Activated CD4-positive, alpha-beta T cell treated with anti-CD3 and anti-CD28 coated beads, Interleukin-2, amount 10 ng/mL, durations not matched to agents 24 days and 14 days (primary cell): ENCODE data around the gene IFI27L1. TPM values are rescaled to one million over a fixed set of nuclear protein-coding genes. Genes with fewer than 3 reads are reported as not detected.

ENCODE experiments used
- DNase-seq: peaks from one replicate; pipeline ENCODE4 v3.0.0; 2022
- H3K27ac Mint-ChIP-seq: one replicate; pipeline ENCODE4 v1.8.0; 2022; ENCODE audit warnings: mild to moderate bottlenecking, mixed read lengths
- H3K27me3 Mint-ChIP-seq: one replicate; pipeline ENCODE4 v1.8.0; 2022; ENCODE audit warnings: mixed read lengths
- H3K36me3 Mint-ChIP-seq: one replicate; pipeline ENCODE4 v1.8.0; 2022; ENCODE audit warnings: low read depth, mild to moderate bottlenecking, mixed read lengths
- H3K4me1 Mint-ChIP-seq: one replicate; pipeline ENCODE4 v1.8.0; 2021; ENCODE audit warnings: mixed read lengths
- H3K4me3 Mint-ChIP-seq: one replicate; pipeline ENCODE4 v1.8.0; 2022; ENCODE audit warnings: mild to moderate bottlenecking, moderate library complexity, mixed read lengths
- H3K9me3 Mint-ChIP-seq: one replicate; pipeline ENCODE4 v1.8.0; 2021; ENCODE audit warnings: mixed read lengths
- intact Hi-C: fragments of 100-400 bp; cut with micrococcal nuclease; formaldehyde crosslinking; loops from one replicate; pipeline ENCODE4 v1.15.1; 2023
- total RNA-seq: library from RNA; stranded (reverse); gene quantifications from 2 replicates; pipeline ENCODE4 v1.2.3, GENCODE V29; 2022

IFI27L1 gene
- total RNA-seq, 1 donor from 2014 or later = 28.0 TPM

GRCh38 chr14:94117856-94118255, 36.7 kb downstream of the IFI27L1 start:
- H3K9me3 Mint-ChIP-seq = peaks cover 10% of the 10 kb centered on the region
- intact Hi-C loops = no loop called here

GRCh38 chr14:94119071-94119470, 38.0 kb downstream of the IFI27L1 start:
- intact Hi-C loops = no loop called here
- Mint-ChIP-seq H3K4me1 (peaks cover 13% of the 10 kb centered on the region), H3K27me3 (peaks cover 6% of the 10 kb centered on the region), H3K36me3 (no peaks in the 10 kb centered on the region), H3K4me3 (no peak overlapping the region), H3K9me3 (peaks cover 10% of the 10 kb centered on the region), H3K27ac (no peak overlapping the region)
- no peak for DNase-seq

More at GRCh38 chr14:94117856-94118255, 36.7 kb downstream of the IFI27L1 start:
- Mint-ChIP-seq H3K4me1 (peaks cover 15% of the 10 kb centered on the region), H3K27me3 (peaks cover 6% of the 10 kb centered on the region), H3K27ac (no peak overlapping the region), H3K4me3 (no peak overlapping the region), H3K36me3 (no peaks in the 10 kb centered on the region)
- DNase-seq = no peak

- Mint-ChIP-seq H3K27me3 (peaks cover 6% of the 10 kb centered on the region), H3K4me3 (no peak overlapping the region), H3K27ac (no peak overlapping the region), H3K4me1 (peaks cover 3% of the 10 kb centered on the region), H3K9me3 (peaks cover 10% of the 10 kb centered on the region), H3K36me3 (no peaks in the 10 kb centered on the region)
- DNase-seq = no peak
- intact Hi-C loops = no loop called here
Measured at GRCh38 chr14:94120667-94121340, 39.7 kb downstream of the IFI27L1 start.

- DNase-seq = no peak
- Mint-ChIP-seq H3K9me3 (peaks cover 10% of the 10 kb centered on the region), H3K36me3 (no peaks in the 10 kb centered on the region), H3K27me3 (peaks cover 6% of the 10 kb centered on the region), H3K4me1 (peaks cover 3% of the 10 kb centered on the region), H3K4me3 (no peak overlapping the region), H3K27ac (no peak overlapping the region)
- intact Hi-C loops = no loop called here
Measured at GRCh38 chr14:94121485-94121884, 40.4 kb downstream of the IFI27L1 start.

GRCh38 chr14:94122438-94122837, 41.3 kb downstream of the IFI27L1 start:
- Mint-ChIP-seq H3K4me3 (no peak overlapping the region), H3K4me1 (peaks cover 3% of the 10 kb centered on the region), H3K27ac (no peak overlapping the region), H3K27me3 (peaks cover 6% of the 10 kb centered on the region), H3K9me3 (peaks cover 10% of the 10 kb centered on the region), H3K36me3 (peaks cover 3% of the 10 kb centered on the region)
- DNase-seq = no peak
- intact Hi-C loops = no loop called here

GRCh38 chr14:94123296-94123695, 42.2 kb downstream of the IFI27L1 start:
- Mint-ChIP-seq H3K9me3 (peaks cover 10% of the 10 kb centered on the region), H3K27ac (no peak overlapping the region), H3K27me3 (peaks cover 3% of the 10 kb centered on the region), H3K4me3 (no peak overlapping the region), H3K4me1 (peaks cover 3% of the 10 kb centered on the region), H3K36me3 (peaks cover 3% of the 10 kb centered on the region)
- DNase-seq = no peak
- intact Hi-C loops = no loop called here

GRCh38 chr14:94123868-94124267, 42.8 kb downstream of the IFI27L1 start:
- H3K4me1 Mint-ChIP-seq = peaks cover 8% of the 10 kb centered on the region
- H3K27ac Mint-ChIP-seq = no peak overlapping the region
- H3K27me3 Mint-ChIP-seq = peaks cover 3% of the 10 kb centered on the region
- DNase-seq = no peak
- peaks cover 10% of the 10 kb centered on the region for H3K9me3 Mint-ChIP-seq
- H3K36me3 Mint-ChIP-seq = peaks cover 3% of the 10 kb centered on the region
- no peak overlapping the region for H3K4me3 Mint-ChIP-seq
- intact Hi-C loops = no loop called here

- DNase-seq = no peak
- Mint-ChIP-seq H3K9me3 (peaks cover 7% of the 10 kb centered on the region), H3K4me1 (peaks cover 14% of the 10 kb centered on the region), H3K27me3 (peaks cover 3% of the 10 kb centered on the region), H3K27ac (no peak overlapping the region), H3K4me3 (no peak overlapping the region), H3K36me3 (peaks cover 3% of the 10 kb centered on the region)
- intact Hi-C loops = no loop called here
Measured at GRCh38 chr14:94124582-94125377, 43.7 kb downstream of the IFI27L1 start.

- Mint-ChIP-seq H3K4me3 (no peak overlapping the region), H3K27ac (no peak overlapping the region), H3K36me3 (peaks cover 3% of the 10 kb centered on the region), H3K9me3 (peaks cover 2% of the 10 kb centered on the region), H3K4me1 (peaks cover 20% of the 10 kb centered on the region), H3K27me3 (peaks cover 7% of the 10 kb centered on the region)
- intact Hi-C loops = no loop called here
- DNase-seq = no peak
Measured at GRCh38 chr14:94125659-94126418, 44.7 kb downstream of the IFI27L1 start.

GRCh38 chr14:94126419-94126677, 45.2 kb downstream of the IFI27L1 start:
- Mint-ChIP-seq H3K27me3 (peaks cover 8% of the 10 kb centered on the region), H3K36me3 (peaks cover 3% of the 10 kb centered on the region), H3K4me1 (peaks cover 20% of the 10 kb centered on the region), H3K27ac (no peak overlapping the region), H3K4me3 (no peak overlapping the region), H3K9me3 (no peaks in the 10 kb centered on the region)
- intact Hi-C loops = no loop called here
- no peak for DNase-seq

GRCh38 chr14:94126800-94127199, 45.7 kb downstream of the IFI27L1 start:
- Mint-ChIP-seq H3K27ac (no peak overlapping the region), H3K4me3 (no peak overlapping the region), H3K9me3 (no peaks in the 10 kb centered on the region), H3K4me1 (peaks cover 20% of the 10 kb centered on the region), H3K36me3 (peaks cover 3% of the 10 kb centered on the region), H3K27me3 (peaks cover 7% of the 10 kb centered on the region)
- intact Hi-C loops = no loop called here
- DNase-seq = no peak

GRCh38 chr14:94127330-94127729, 46.2 kb downstream of the IFI27L1 start:
- peaks cover 24% of the 10 kb centered on the region for H3K4me1 Mint-ChIP-seq
- peaks cover 3% of the 10 kb centered on the region for H3K36me3 Mint-ChIP-seq
- no peak for DNase-seq
- H3K9me3 Mint-ChIP-seq = no peaks in the 10 kb centered on the region
- H3K4me3 Mint-ChIP-seq = no peak overlapping the region
- intact Hi-C loops = no loop called here
- no peak overlapping the region for H3K27ac Mint-ChIP-seq
- peaks cover 11% of the 10 kb centered on the region for H3K27me3 Mint-ChIP-seq

GRCh38 chr14:94128216-94128839, 47.2 kb downstream of the IFI27L1 start:
- Mint-ChIP-seq H3K27ac (peak overlapping the region; percentile 91), H3K4me1 (peaks cover 24% of the 10 kb centered on the region), H3K9me3 (no peaks in the 10 kb centered on the region), H3K4me3 (peak overlapping the region; percentile 96), H3K27me3 (peaks cover 13% of the 10 kb centered on the region), H3K36me3 (peaks cover 3% of the 10 kb centered on the region)
- no peak for DNase-seq
- intact Hi-C loops = loop anchor here (2.0 kb wide), 1 partner anchor 48 kb away; the partner anchor contains the start of genes DDX24 and IFI27L1
